Activated B cell treated with CpG ODN at 0.5 μM for 24 hours (primary cell): ENCODE data around the gene RCE1. TPM values are rescaled to one million over a fixed set of nuclear protein-coding genes. Genes with fewer than 3 reads are reported as not detected.

Experiments
- ATAC-seq: fragments of 200-7000 bp; cut with Tn5 transposase; one replicate; pipeline ENCODE4 v1.10.0; 2021; ENCODE audit warnings: low read depth, mild to moderate bottlenecking, moderate library complexity
- CTCF ChIA-PET: fragments of 350-600 bp; sonication (Branson Sonifier 250); formaldehyde crosslinking; loops from one replicate; lab custom pipeline; 2021; ENCODE audit warnings: antibody characterized with exemption; lab: Charles Lee
- POLR2A ChIA-PET: fragments of 350-600 bp; sonication (Branson Sonifier 250); formaldehyde crosslinking; loops from one replicate; lab custom pipeline; 2021; ENCODE audit warnings: antibody characterized with exemption; lab: Charles Lee
- DNase-seq: peaks from one replicate; pipeline ENCODE4 v3.0.0; 2022
- H3K27ac Mint-ChIP-seq: one replicate; pipeline ENCODE4 v1.8.0; 2020; ENCODE audit warnings: mixed read lengths
- H3K27me3 Mint-ChIP-seq: one replicate; pipeline ENCODE4 v1.8.0; 2021; ENCODE audit warnings: mixed read lengths
- H3K36me3 Mint-ChIP-seq: one replicate; pipeline ENCODE4 v1.8.0; 2021; ENCODE audit warnings: low read depth, mixed read lengths
- H3K4me1 Mint-ChIP-seq: one replicate; pipeline ENCODE4 v1.8.0; 2021; ENCODE audit warnings: mixed read lengths
- H3K4me3 Mint-ChIP-seq: one replicate; pipeline ENCODE4 v1.8.0; 2020; ENCODE audit warnings: mild to moderate bottlenecking, mixed read lengths
- H3K9me3 Mint-ChIP-seq: one replicate; pipeline ENCODE4 v1.8.0; 2020; ENCODE audit warnings: mixed read lengths
- CTCF ChIP-seq: fragments of 200-600 bp; IDR thresholded peaks from one replicate; pipeline ENCODE4 v1.8.0; 2022; ENCODE audit warnings: antibody characterized with exemption, mild to moderate bottlenecking
- intact Hi-C: fragments of 100-400 bp; cut with micrococcal nuclease; formaldehyde crosslinking; loops from one replicate; pipeline ENCODE4 v1.15.1; 2024
- total RNA-seq: library from RNA; stranded (reverse); gene quantifications from 2 replicates; pipeline ENCODE4 v1.2.3, GENCODE V29; 2022

RCE1 gene
- total RNA-seq, 1 donor from 2014 or later: 21.4 TPM

GRCh38 chr11:66864172-66864901, 21.1 kb downstream of the RCE1 start:
- no peak overlapping the region for H3K4me3 Mint-ChIP-seq
- H3K36me3 Mint-ChIP-seq: no peaks in the 10 kb centered on the region
- no peak for ATAC-seq
- intact Hi-C loops: no loop called here
- DNase-seq: no peak
- ChIA-PET CTCF (no interaction called here), POLR2A (interaction anchor here (0.5 to 0.9 kb wide), 2 partner anchors 8 to 398 kb away, joined by 5 read pairs; no protein-coding TSS in a partner anchor)
- no peaks in the 10 kb centered on the region for H3K9me3 Mint-ChIP-seq
- H3K27me3 Mint-ChIP-seq: no peaks in the 10 kb centered on the region
- H3K4me1 Mint-ChIP-seq: peaks cover 16% of the 10 kb centered on the region
- H3K27ac Mint-ChIP-seq: no peak overlapping the region
- no peak for TF ChIP-seq CTCF

GRCh38 chr11:66864924-66865697, 21.9 kb downstream of the RCE1 start:
- intact Hi-C loops: no loop called here
- Mint-ChIP-seq H3K36me3 (no peaks in the 10 kb centered on the region), H3K4me1 (peaks cover 16% of the 10 kb centered on the region), H3K4me3 (no peak overlapping the region), H3K27me3 (no peaks in the 10 kb centered on the region), H3K9me3 (no peaks in the 10 kb centered on the region), H3K27ac (no peak overlapping the region)
- ATAC-seq (no peak), DNase-seq (no peak)
- CTCF ChIA-PET: no interaction called here
- TF ChIP-seq CTCF: no peak
- POLR2A ChIA-PET: interaction anchor here (0.5 to 0.9 kb wide), 2 partner anchors 9 to 399 kb away, joined by 5 read pairs; no protein-coding TSS in a partner anchor

GRCh38 chr11:66866007-66866406, 22.8 kb downstream of the RCE1 start:
- no peak overlapping the region for H3K27ac Mint-ChIP-seq
- H3K27me3 Mint-ChIP-seq: no peaks in the 10 kb centered on the region
- no peaks in the 10 kb centered on the region for H3K36me3 Mint-ChIP-seq
- ATAC-seq (no peak), DNase-seq (no peak)
- TF ChIP-seq CTCF: no peak
- POLR2A ChIA-PET: no interaction called here
- H3K9me3 Mint-ChIP-seq: no peaks in the 10 kb centered on the region
- no peak overlapping the region for H3K4me3 Mint-ChIP-seq
- peaks cover 16% of the 10 kb centered on the region for H3K4me1 Mint-ChIP-seq
- intact Hi-C loops: no loop called here
- CTCF ChIA-PET: no interaction called here

GRCh38 chr11:66866511-66866986, 23.3 kb downstream of the RCE1 start:
- H3K4me3 Mint-ChIP-seq: no peak overlapping the region
- CTCF ChIA-PET: no interaction called here
- DNase-seq (no peak), ATAC-seq (no peak)
- no peaks in the 10 kb centered on the region for H3K27me3 Mint-ChIP-seq
- TF ChIP-seq CTCF: no peak
- H3K27ac Mint-ChIP-seq: no peak overlapping the region
- H3K9me3 Mint-ChIP-seq: no peaks in the 10 kb centered on the region
- POLR2A ChIA-PET: interaction anchor here (1.8 kb wide), 1 partner anchor 23 kb away, joined by 6 read pairs; the partner anchor contains the start of gene RCE1
- intact Hi-C loops: no loop called here
- no peaks in the 10 kb centered on the region for H3K36me3 Mint-ChIP-seq
- H3K4me1 Mint-ChIP-seq: peaks cover 16% of the 10 kb centered on the region
